ENCODE results near the gene PRRC1. TPM values are rescaled to one million over a fixed set of nuclear protein-coding genes. Genes with fewer than 3 reads are reported as not detected.

PRRC1 gene
- total and polyA plus RNA-seq, 9 of the 15 experiments (the other 6 are each of a cell fraction or from before 2014, with no cell fraction given) = 23.4 to 68.7 (median 43.9) TPM

DNA sequence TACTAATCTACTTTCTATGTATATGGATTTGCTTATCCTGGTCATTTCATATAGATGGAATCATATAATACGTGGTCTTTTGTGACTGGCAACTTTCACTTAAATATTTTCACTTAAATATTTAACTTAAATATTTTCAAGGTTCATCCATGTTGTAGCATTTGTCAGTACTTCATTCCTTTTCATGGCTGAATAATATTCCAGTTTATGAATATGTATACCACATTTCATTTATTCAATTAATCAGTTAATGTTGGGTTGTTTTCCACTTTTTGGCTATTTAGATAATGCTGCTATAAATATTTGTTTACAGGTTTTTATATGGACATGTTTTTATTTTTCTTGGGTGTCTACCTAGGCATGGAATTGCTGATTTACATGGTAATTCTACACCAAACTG lies 7.7 kb downstream of the PRRC1 start:
- Histone ChIP-seq H3K9me1 (ENCODE audit: control insufficient read depth, insufficient read depth, low read length) (no peaks in the 10 kb centered on the region), H3K27me3 (ENCODE audit: control insufficient read depth in 2 of 2, insufficient read depth in 2 of 2, low read length in 2 of 2) (no peaks in the 10 kb centered on the region), H3K4me2 (ENCODE audit: insufficient read depth, low read length) (no peak overlapping the region), H3K4me3 (no peak overlapping the region), H4K20me1 (replicated peaks; ENCODE audit: control insufficient read depth, insufficient read depth, low read length) (no peaks in the 10 kb centered on the region), H3K79me2 (ENCODE audit: control insufficient read depth, insufficient read depth, low read length) (peaks cover 28% of the 10 kb centered on the region), H3K36me3 (ENCODE audit: control insufficient read depth, insufficient read depth, low read length) (peaks cover 72% of the 10 kb centered on the region), H3K9me3 (replicated peaks; ENCODE audit: control insufficient read depth, insufficient read depth, low read depth, low read length) (0 out of 2 replicates have a peak, but pooled peaks cover 9% of the 10 kb centered on the region), H3K9ac (ENCODE audit: insufficient read depth in 1 of 2, low read depth in 2 of 2, low read length in 2 of 2) (no peak overlapping the region), H3K27ac (ENCODE audit: extremely low read depth, low read depth, low read length) (no peak overlapping the region), H2AFZ (ENCODE audit: low read depth, low read length) (no peak overlapping the region), H3K4me1 (replicated peaks in 1 of 2; ENCODE audit: control insufficient read depth in 2 of 2, insufficient read depth in 2 of 2, low read length in 2 of 2) (no peaks in the 10 kb centered on the region)
- 94% methylated on average over 1 of the region's 1 CpG for WGBS (ENCODE audit: insufficient coverage, low coverage, missing lambda C conversion rate)
- ChIA-PET CTCF (ENCODE audit: low intra/inter-chr PET ratio) (no interaction called here), POLR2A (no interaction called here)
- BruUV-seq (replicated peaks) = no TSS peak
- TF ChIP-seq SMC3 (conservative IDR thresholded peaks at IDR 0.05; ENCODE audit: insufficient read depth, low read depth, low read length) (no peak), RBM25 (IDR thresholded peaks at IDR 0.05; ENCODE audit: low read depth, low read length, severe bottlenecking) (peak; percentile 47), ZNF146 (CRISPR knock-in tag; IDR thresholded peaks at IDR 0.05; ENCODE audit: unreplicated experiment) (peak; percentile 90)
- intact Hi-C loops (cut with micrococcal nuclease) (no loop called here), in situ Hi-C loops (cut with MboI) (loop anchor here (25.0 kb wide), 1 partner anchor 1562 kb away; the partner anchor contains the start of gene ISOC1)
- FAIRE-seq (no peak), DNase-seq (ENCODE audit: extremely low read depth in 1 of 4, low spot score in 3 of 4) (no peak), ATAC-seq (no peak)

DNA sequence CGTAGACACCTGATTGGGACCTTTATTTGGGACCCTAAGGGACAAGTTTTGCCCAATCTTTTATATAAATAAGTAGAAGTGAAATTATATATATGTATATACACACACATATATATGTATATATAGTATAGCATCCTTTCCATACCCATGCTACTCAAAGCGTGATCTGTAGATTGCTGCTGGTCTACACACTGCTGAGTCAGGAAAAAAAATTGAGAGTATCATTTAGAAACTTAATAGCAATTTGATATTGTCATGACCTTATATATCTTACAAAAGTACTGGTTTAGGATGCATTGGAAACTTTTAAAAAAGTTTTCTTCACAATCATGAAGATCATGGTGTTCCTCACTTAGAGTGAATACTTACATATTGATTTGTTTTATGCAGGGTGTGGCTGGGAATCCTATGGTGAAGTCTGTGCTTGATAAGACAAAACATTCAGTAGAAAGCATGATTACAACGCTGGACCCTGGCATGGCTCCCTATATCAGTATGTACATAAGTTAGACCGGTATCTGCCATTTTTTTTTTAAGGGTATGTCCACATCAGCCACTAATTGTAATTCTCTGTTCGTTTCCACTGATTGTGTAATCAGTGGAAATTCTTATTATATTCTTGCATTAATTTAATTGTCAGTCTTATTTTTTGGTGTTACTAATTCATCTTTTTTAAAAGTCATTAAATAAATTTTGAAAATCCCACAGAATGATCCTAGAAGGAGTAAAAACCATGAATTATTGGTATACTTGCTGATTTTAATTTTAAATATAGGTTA lies 12.7 kb downstream of the PRRC1 start:
- POLR2A ChIA-PET = no interaction called here
- WGBS (ENCODE audit: insufficient coverage, low coverage, missing lambda C conversion rate) = 63% methylated on average over 5 of the region's 5 CpGs
- Histone ChIP-seq H2AFZ (ENCODE audit: low read depth, low read length) (no peak overlapping the region), H3K4me1 (replicated peaks in 1 of 2; ENCODE audit: control insufficient read depth in 2 of 2, insufficient read depth in 2 of 2, low read length in 2 of 2) (no peaks in the 10 kb centered on the region), H3K4me3 (no peak overlapping the region), H3K27ac (ENCODE audit: extremely low read depth, low read depth, low read length) (no peak overlapping the region), H3K9me1 (ENCODE audit: control insufficient read depth, insufficient read depth, low read length) (no peaks in the 10 kb centered on the region), H3K36me3 (ENCODE audit: control insufficient read depth, insufficient read depth, low read length) (peaks cover 77% of the 10 kb centered on the region), H3K9me3 (replicated peaks; ENCODE audit: control insufficient read depth, insufficient read depth, low read depth, low read length) (no peaks in the 10 kb centered on the region), H3K27me3 (ENCODE audit: control insufficient read depth in 2 of 2, insufficient read depth in 2 of 2, low read length in 2 of 2) (no peaks in the 10 kb centered on the region), H3K79me2 (ENCODE audit: control insufficient read depth, insufficient read depth, low read length) (no peaks in the 10 kb centered on the region), H3K9ac (ENCODE audit: insufficient read depth in 1 of 2, low read depth in 2 of 2, low read length in 2 of 2) (no peak overlapping the region), H3K4me2 (ENCODE audit: insufficient read depth, low read length) (no peak overlapping the region), H4K20me1 (replicated peaks; ENCODE audit: control insufficient read depth, insufficient read depth, low read length) (no peaks in the 10 kb centered on the region)
- intact Hi-C loops (cut with micrococcal nuclease) = no loop called here
- no peak for TF ChIP-seq CEBPG (CRISPR knock-in tag; IDR thresholded peaks at IDR 0.05)
- TF ChIP-seq CEBPG (tag; conservative IDR thresholded peaks at IDR 0.05 in 1 of 2, IDR thresholded peaks at IDR 0.05 in 1 of 2) = 0 out of 4 replicates have a peak, but pooled peaks of 1 of the 2 experiments have one; percentile 34
- peak; percentile 63 for TF ChIP-seq MAFF (IDR thresholded peaks at IDR 0.05; ENCODE audit: low read length)
- TF ChIP-seq MAFK (IDR thresholded peaks at IDR 0.05; ENCODE audit: low read length) = peak; percentile 51; the same call in 1 of the 2 replicates
- no peak for TF ChIP-seq SNIP1 (IDR thresholded peaks at IDR 0.05; ENCODE audit: low read depth)
- TF ChIP-seq CBX2 (IDR thresholded peaks at IDR 0.05; ENCODE audit: insufficient read depth, low read length, poor library complexity, severe bottlenecking) = no peak
- TF ChIP-seq ZNF316 (IDR thresholded peaks at IDR 0.05) = peak; percentile 71
- no peak for TF ChIP-seq PTBP1 (IDR thresholded peaks at IDR 0.05; ENCODE audit: low read depth, low read length)
- TF ChIP-seq CEBPB (tag; IDR thresholded peaks at IDR 0.05) = peak; percentile 50
- TF ChIP-seq C11orf30 (IDR thresholded peaks at IDR 0.05; ENCODE audit: low read depth) = peak; percentile 67; the same call in 1 of the 2 replicates
- TF ChIP-seq, protein P1, sequence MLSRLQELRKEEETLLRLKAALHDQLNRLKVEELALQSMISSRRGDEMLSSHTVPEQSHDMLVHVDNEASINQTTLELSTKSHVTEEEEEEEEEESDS (CRISPR knock-in tag; IDR thresholded peaks at IDR 0.05) = no peak
- TF ChIP-seq MAFG (tag; conservative IDR thresholded peaks at IDR 0.05) = peak; percentile 43; the same call in 1 of the 2 replicates
- DNase-seq (ENCODE audit: extremely low read depth in 1 of 4, low spot score in 3 of 4) (no peak), ATAC-seq (no peak), FAIRE-seq (no peak)
- in situ Hi-C loops (cut with MboI) = loop anchor here (25.0 kb wide), 1 partner anchor 1557 kb away; the partner anchor contains the start of gene ISOC1
- BruUV-seq (replicated peaks) = no TSS peak
- CTCF ChIA-PET (ENCODE audit: low intra/inter-chr PET ratio) = no interaction called here

Measured in K562 (cell line).